HPDE6-E6E7 (cell line): Measurements from ENCODE around the gene LIFR.
"Not testable (repeated sequence)": the region's sequence is repeated elsewhere in the genome, so short reads cannot be mapped to it uniquely, and the experiment has no call there.

Experiments used
- DNase-seq: peaks from one replicate; pipeline ENCODE4 v3.0.0; 2011; ENCODE audit warnings: missing footprints; ENCODE audit errors: extremely low spot score

Gene LIFR

GRCh38 chr5:38516649-38517048 is 39.8 kb downstream of the LIFR start:
- DNase-seq: not testable (repeated sequence)

- DNase-seq: peak; percentile 27
Observed at GRCh38 chr5:38515646-38516045, 40.8 kb downstream of the LIFR start.

GRCh38 chr5:38515092-38515491 is 41.4 kb downstream of the LIFR start:
- no peak for DNase-seq

GRCh38 chr5:38509185-38509584 is 47.3 kb downstream of the LIFR start:
- no peak for DNase-seq

GRCh38 chr5:38506302-38506701 is 50.1 kb downstream of the LIFR start:
- DNase-seq: no peak

GRCh38 chr5:38500573-38501260 is 55.7 kb downstream of the LIFR start:
- DNase-seq: no peak

- no peak for DNase-seq
Observed at GRCh38 chr5:38497946-38498345, 58.5 kb downstream of the LIFR start.

GRCh38 chr5:38494763-38495162 is 61.7 kb downstream of the LIFR start:
- DNase-seq: no peak

- DNase-seq: no peak
Observed at GRCh38 chr5:38494175-38494574, 62.3 kb downstream of the LIFR start.

- DNase-seq: no peak
Observed at GRCh38 chr5:38483805-38484398, 72.5 kb downstream of the LIFR start.

GRCh38 chr5:38479315-38479904 is 77.0 kb downstream of the LIFR start:
- no peak for DNase-seq

- no peak for DNase-seq
Observed at GRCh38 chr5:38478878-38479277, 77.6 kb downstream of the LIFR start.

GRCh38 chr5:38478166-38478565 is 78.3 kb downstream of the LIFR start:
- DNase-seq: no peak

- no peak for DNase-seq
Observed at GRCh38 chr5:38473008-38473407, 83.4 kb downstream of the LIFR start.

- no peak for DNase-seq
Observed at GRCh38 chr5:38472541-38472940, 83.9 kb downstream of the LIFR start.

- no peak for DNase-seq
Observed at GRCh38 chr5:38471709-38472108, 84.7 kb downstream of the LIFR start.

GRCh38 chr5:38469707-38470267 is 86.7 kb downstream of the LIFR start:
- no peak for DNase-seq

GRCh38 chr5:38468978-38469706 is 87.3 kb downstream of the LIFR start:
- DNase-seq: no peak

GRCh38 chr5:38468202-38468673 is 88.2 kb downstream of the LIFR start:
- peak; percentile 86 for DNase-seq

- no peak for DNase-seq
Observed at GRCh38 chr5:38467353-38468040, 88.9 kb downstream of the LIFR start.

- DNase-seq: peak; percentile 17
Observed at GRCh38 chr5:38466424-38467189, 89.8 kb downstream of the LIFR start.
